Measurements from ENCODE around the gene MYO3A.

MYO3A gene

GRCh38 chr10:26217396-26218086 is 283.5 kb downstream of the MYO3A start:
- Histone ChIP-seq H3K27ac (ENCODE audit: low read length) (no peak overlapping the region), H3K36me3 (replicated peaks; ENCODE audit: insufficient read depth, low read length) (no peaks in the 10 kb centered on the region), H3K9ac (ENCODE audit: low read length) (no peak overlapping the region), H4K20me1 (ENCODE audit: insufficient read depth, low read length) (no peaks in the 10 kb centered on the region), H3K79me2 (ENCODE audit: low read length) (no peaks in the 10 kb centered on the region), H3F3A (ENCODE audit: insufficient read depth, low read length) (no peaks in the 10 kb centered on the region), H3K4me1 (ENCODE audit: low read length) (no peaks in the 10 kb centered on the region), H3K9me2 (replicated peaks; ENCODE audit: insufficient read depth, low read length) (no peaks in the 10 kb centered on the region), H2AFZ (ENCODE audit: low read length) (no peak overlapping the region), H3K4me2 (ENCODE audit: low read depth, low read length) (no peak overlapping the region), H3K4me3 (ENCODE audit: low read length) (no peak overlapping the region), H3K27me3 (replicated peaks; ENCODE audit: insufficient read depth, low read length) (no peaks in the 10 kb centered on the region), H3K9me3 (replicated peaks; ENCODE audit: insufficient read depth, low read length) (no peaks in the 10 kb centered on the region)
- DNase-seq: no peak
- TF ChIP-seq EZH2phosphoT487 (IDR thresholded peaks at IDR 0.05; ENCODE audit: low read length) (no peak), EZH2 (optimal IDR thresholded peaks at IDR 0.05; ENCODE audit: low read depth, low read length) (no peak), CTCF (IDR thresholded peaks at IDR 0.05; ENCODE audit: low read length) (no peak)

- Histone ChIP-seq H3K79me2 (ENCODE audit: low read length) (no peaks in the 10 kb centered on the region), H3K9me2 (replicated peaks; ENCODE audit: insufficient read depth, low read length) (no peaks in the 10 kb centered on the region), H3K27me3 (replicated peaks; ENCODE audit: insufficient read depth, low read length) (no peaks in the 10 kb centered on the region), H3K4me3 (ENCODE audit: low read length) (no peak overlapping the region), H3K9ac (ENCODE audit: low read length) (no peak overlapping the region), H2AFZ (ENCODE audit: low read length) (no peak overlapping the region), H3K9me3 (replicated peaks; ENCODE audit: insufficient read depth, low read length) (no peaks in the 10 kb centered on the region), H3K36me3 (replicated peaks; ENCODE audit: insufficient read depth, low read length) (no peaks in the 10 kb centered on the region), H3K27ac (ENCODE audit: low read length) (no peak overlapping the region), H3K4me1 (ENCODE audit: low read length) (no peaks in the 10 kb centered on the region), H3F3A (ENCODE audit: insufficient read depth, low read length) (no peaks in the 10 kb centered on the region), H4K20me1 (ENCODE audit: insufficient read depth, low read length) (no peaks in the 10 kb centered on the region), H3K4me2 (ENCODE audit: low read depth, low read length) (no peak overlapping the region)
- no peak for TF ChIP-seq EZH2phosphoT487 (IDR thresholded peaks at IDR 0.05; ENCODE audit: low read length)
- TF ChIP-seq CTCF (IDR thresholded peaks at IDR 0.05; ENCODE audit: low read length): no peak
- TF ChIP-seq EZH2 (optimal IDR thresholded peaks at IDR 0.05; ENCODE audit: low read depth, low read length): no peak
- DNase-seq: no peak
Measured at GRCh38 chr10:26219676-26220075, 285.6 kb downstream of the MYO3A start.

- no peaks in the 10 kb centered on the region for H3K27me3 ChIP-seq (replicated peaks; ENCODE audit: insufficient read depth, low read length)
Measured at GRCh38 chr10:26220901-26221300, 286.9 kb downstream of the MYO3A start.

More at GRCh38 chr10:26220901-26221300, 286.9 kb downstream of the MYO3A start:
- Histone ChIP-seq H3K4me2 (ENCODE audit: low read depth, low read length) (no peak overlapping the region), H3F3A (ENCODE audit: insufficient read depth, low read length) (no peaks in the 10 kb centered on the region), H3K9ac (ENCODE audit: low read length) (no peak overlapping the region), H2AFZ (ENCODE audit: low read length) (no peak overlapping the region), H3K79me2 (ENCODE audit: low read length) (no peaks in the 10 kb centered on the region), H3K36me3 (replicated peaks; ENCODE audit: insufficient read depth, low read length) (no peaks in the 10 kb centered on the region), H3K27ac (ENCODE audit: low read length) (no peak overlapping the region), H3K4me1 (ENCODE audit: low read length) (no peaks in the 10 kb centered on the region), H3K4me3 (ENCODE audit: low read length) (no peak overlapping the region), H4K20me1 (ENCODE audit: insufficient read depth, low read length) (no peaks in the 10 kb centered on the region), H3K9me3 (replicated peaks; ENCODE audit: insufficient read depth, low read length) (no peaks in the 10 kb centered on the region), H3K9me2 (replicated peaks; ENCODE audit: insufficient read depth, low read length) (no peaks in the 10 kb centered on the region)
- DNase-seq: no peak
- TF ChIP-seq EZH2 (optimal IDR thresholded peaks at IDR 0.05; ENCODE audit: low read depth, low read length) (no peak), CTCF (IDR thresholded peaks at IDR 0.05; ENCODE audit: low read length) (no peak), EZH2phosphoT487 (IDR thresholded peaks at IDR 0.05; ENCODE audit: low read length) (no peak)

Measured in MM.1S (cell line).